PC-3 (cell line): ENCODE data around the gene DAAM2.

Experiments used
- CTCF ChIP-seq: fragments of 300-600 bp; sonication (generic); conservative IDR thresholded peaks from 2 replicates; pipeline ENCODE4 v1.5.1; 2017; ENCODE audit warnings: antibody characterized with exemption, low read depth, mild to moderate bottlenecking, low read length
- EZH2 ChIP-seq: fragments of 300-600 bp; sonication (generic); IDR thresholded peaks from one replicate; pipeline ENCODE4 v1.6.1; 2017; ENCODE audit warnings: antibody characterized with exemption, mild to moderate bottlenecking, low read length; ENCODE audit not compliant: unreplicated experiment
- EZH2phosphoT487 ChIP-seq: fragments of 300-600 bp; sonication (generic); IDR thresholded peaks from 2 replicates; pipeline ENCODE4 v1.6.1; 2018; ENCODE audit warnings: mild to moderate bottlenecking, antibody characterized with exemption, low read length, borderline replicate concordance

- TF ChIP-seq CTCF (no peak), EZH2 (no peak), EZH2phosphoT487 (no peak)
Measured at GRCh38 chr6:39909701-39910100, 117.5 kb downstream of the DAAM2 start.
